ENCODE measurements around the gene TARP.

DNA sequence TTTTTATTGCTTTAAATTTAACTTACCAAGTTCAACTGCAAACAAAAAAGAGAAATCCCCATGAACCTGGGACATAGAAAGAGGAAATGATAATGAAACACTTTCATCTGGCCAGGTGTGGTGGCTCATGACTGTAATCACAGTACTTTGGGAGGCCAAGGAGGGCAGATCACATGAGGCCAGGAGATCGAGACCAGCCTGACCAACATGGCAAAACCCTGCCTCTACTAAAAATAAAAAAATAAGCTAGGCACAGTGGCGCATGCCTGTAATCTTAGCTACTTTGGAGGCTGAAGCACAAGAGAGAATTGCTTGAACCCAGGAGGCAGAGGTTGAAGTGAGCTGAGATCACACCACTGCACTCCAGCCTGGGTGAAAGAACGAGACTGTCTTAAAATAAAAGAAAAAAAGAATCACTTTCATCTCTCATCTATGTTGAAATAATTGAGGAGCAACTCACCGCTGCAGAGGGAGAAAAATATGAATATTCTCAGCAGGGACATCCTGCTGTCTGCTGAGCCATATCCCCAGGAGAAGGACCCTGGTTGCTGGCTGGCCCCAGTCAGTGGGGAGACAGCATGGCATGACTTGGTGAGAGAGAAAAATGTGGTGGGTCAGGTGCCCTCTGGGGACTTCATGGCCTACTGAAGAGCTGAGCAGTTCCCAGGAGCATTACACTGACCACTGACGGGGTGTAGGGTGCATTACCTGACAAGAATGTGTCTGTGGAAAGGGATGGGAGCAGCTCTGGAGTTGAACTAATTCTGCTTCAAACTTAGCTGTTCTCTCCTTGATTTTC is 22.8 kb upstream of the TARP start:
- TF ChIP-seq POLR2A (IDR thresholded peaks at IDR 0.05) (no peak), CTCF (IDR thresholded peaks at IDR 0.05) (no peak)
